MM.1S (cell line): ENCODE data around the gene KCND3.

Source experiments
- EZH2 ChIP-seq: fragments of 300-600 bp; sonication (generic); optimal IDR thresholded peaks from 2 replicates; pipeline ENCODE3; 2017; ENCODE audit warnings: low read depth, mild to moderate bottlenecking, antibody characterized with exemption, low read length, mixed read lengths
- EZH2phosphoT487 ChIP-seq: fragments of 300-600 bp; sonication (generic); IDR thresholded peaks from 2 replicates; pipeline ENCODE4 v1.6.1; 2018; ENCODE audit warnings: antibody characterized with exemption, low read length
- TF ChIP-seq, protein P1 (sequence below): fragments of 300-600 bp; sonication (generic); IDR thresholded peaks from 2 replicates; pipeline ENCODE4 v1.5.1; 2016; ENCODE audit warnings: antibody characterized with exemption, low read length, mixed read lengths

DNA sequence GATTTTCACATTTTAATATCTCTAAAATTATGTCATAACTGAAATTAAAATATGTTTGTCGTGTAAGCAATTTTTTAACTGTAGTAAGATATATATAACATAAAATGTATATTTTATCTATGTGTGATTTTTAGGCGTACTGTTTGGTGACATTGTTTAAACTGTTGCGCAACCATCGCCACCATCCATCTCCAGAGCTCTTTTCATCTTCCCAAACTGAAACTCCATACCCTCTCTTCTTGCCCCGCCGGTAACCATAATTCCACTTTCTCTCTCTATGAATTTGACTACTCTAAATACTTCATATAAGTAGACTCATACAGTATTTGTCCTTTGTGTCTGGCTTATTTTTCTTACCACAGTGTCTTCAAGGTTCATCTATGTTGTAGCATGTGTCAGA, 167.3 kb downstream of the KCND3 start:
- TF ChIP-seq, protein P1, sequence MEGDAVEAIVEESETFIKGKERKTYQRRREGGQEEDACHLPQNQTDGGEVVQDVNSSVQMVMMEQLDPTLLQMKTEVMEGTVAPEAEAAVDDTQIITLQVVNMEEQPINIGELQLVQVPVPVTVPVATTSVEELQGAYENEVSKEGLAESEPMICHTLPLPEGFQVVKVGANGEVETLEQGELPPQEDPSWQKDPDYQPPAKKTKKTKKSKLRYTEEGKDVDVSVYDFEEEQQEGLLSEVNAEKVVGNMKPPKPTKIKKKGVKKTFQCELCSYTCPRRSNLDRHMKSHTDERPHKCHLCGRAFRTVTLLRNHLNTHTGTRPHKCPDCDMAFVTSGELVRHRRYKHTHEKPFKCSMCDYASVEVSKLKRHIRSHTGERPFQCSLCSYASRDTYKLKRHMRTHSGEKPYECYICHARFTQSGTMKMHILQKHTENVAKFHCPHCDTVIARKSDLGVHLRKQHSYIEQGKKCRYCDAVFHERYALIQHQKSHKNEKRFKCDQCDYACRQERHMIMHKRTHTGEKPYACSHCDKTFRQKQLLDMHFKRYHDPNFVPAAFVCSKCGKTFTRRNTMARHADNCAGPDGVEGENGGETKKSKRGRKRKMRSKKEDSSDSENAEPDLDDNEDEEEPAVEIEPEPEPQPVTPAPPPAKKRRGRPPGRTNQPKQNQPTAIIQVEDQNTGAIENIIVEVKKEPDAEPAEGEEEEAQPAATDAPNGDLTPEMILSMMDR, result no peak
- no peak for TF ChIP-seq EZH2
- TF ChIP-seq EZH2phosphoT487, result no peak
